HPDE6-E6E7 (cell line): ENCODE results near the gene SPATA17.
"Not testable (repeated sequence)": the region's sequence is repeated elsewhere in the genome, so short reads cannot be mapped to it uniquely, and the experiment has no call there.

Source experiments
- DNase-seq: peaks from one replicate; pipeline ENCODE4 v3.0.0; 2011; ENCODE audit warnings: missing footprints; ENCODE audit errors: extremely low spot score

SPATA17 gene, protein sequence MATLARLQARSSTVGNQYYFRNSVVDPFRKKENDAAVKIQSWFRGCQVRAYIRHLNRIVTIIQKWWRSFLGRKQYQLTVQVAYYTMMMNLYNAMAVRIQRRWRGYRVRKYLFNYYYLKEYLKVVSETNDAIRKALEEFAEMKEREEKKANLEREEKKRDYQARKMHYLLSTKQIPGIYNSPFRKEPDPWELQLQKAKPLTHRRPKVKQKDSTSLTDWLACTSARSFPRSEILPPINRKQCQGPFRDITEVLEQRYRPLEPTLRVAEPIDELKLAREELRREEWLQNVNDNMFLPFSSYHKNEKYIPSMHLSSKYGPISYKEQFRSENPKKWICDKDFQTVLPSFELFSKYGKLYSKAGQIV

DNA sequence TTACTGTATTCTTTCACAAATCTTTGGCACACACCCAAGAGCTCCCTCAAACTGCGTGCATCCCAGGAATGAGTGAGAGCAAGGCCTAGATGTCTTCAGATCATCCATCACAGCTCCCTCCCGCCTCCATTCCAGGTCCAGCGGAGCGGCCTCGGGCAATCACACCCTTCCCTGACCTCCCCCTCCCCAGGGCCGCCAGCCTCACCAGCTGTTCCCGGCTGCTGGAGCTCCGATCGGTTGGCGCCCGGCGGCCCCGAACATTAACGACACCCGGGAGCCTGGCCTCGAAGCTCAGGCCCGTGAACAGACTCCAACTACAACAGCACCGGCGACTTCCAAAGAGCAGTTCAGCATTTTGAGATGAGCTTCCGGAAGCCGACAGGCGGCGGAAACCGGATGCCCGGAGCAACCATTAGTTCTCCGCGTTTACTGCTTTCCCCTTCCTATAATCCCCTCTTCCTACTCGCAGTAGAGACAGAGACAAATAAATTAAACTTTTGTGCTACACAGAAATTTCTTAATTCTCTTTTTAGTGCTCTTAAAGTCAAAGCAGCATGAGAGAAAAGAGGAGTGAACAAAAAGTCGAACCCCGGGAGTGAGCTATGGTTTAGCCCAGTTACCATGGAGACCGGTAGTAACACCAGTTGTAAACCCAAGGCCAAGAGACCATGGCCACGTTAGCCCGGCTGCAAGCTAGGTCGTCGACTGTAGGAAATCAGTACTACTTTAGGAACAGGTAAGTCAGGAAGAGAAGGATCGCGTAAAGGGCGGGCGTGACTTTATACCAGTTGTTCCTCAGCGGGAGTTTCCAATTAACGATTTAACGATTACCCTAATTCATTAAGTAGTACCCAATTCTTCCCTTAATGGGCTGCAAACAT lies at the start of gene SPATA17, which contains the start of gene GPATCH2:
Gene SPATA17 (plus strand): TSS at position 634 of the 881 bp plus-strand sequence. CDS start 35 bp downstream, at position 669.
Gene GPATCH2 (minus strand): TSS at position 380 of the 881 bp plus-strand sequence. CDS start 119 bp downstream, at position 261.
- peak; percentile 84 for DNase-seq

GRCh38 chr1:217584286-217584811 lies 46.8 kb upstream of the SPATA17 start:
- DNase-seq: not testable (repeated sequence)

- DNase-seq: no peak
Observed at GRCh38 chr1:217585577-217585976, 45.6 kb upstream of the SPATA17 start.

DNA sequence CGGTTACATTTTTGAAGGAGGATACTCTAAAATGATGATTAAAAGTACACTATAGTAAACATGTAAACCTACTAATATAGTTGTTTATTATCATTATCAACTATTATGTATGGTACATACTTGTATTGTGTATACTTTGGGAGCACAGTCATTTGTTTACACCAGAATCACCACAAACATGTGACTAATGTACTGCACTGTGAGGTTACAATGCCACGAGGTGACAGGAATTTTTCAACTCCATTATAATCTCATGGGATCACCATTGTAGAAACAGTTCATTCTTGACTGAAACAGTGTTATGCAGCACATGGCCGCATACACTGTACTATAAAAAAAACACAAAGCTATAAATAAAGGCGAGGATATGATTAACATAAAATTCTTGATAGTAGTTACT lies 44.6 kb upstream of the SPATA17 start:
- no peak for DNase-seq

DNA sequence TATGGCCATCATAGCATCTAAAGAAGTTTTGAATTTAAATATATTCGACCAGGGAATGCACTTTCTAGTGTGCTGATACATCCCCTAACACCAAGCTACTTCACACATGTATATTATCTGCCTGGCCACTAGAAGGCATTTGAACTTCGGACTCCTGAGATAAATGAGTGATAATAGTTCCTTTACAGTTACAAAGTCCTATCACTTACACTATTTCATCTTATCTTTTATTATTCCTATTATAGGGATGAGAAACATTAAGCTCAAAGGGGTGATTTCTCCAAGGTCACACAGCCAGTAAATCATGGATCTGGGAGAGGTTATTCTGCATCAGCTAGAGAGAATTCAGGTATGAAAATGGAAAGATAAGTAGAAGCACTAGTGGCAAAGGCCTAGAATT lies 40.5 kb upstream of the SPATA17 start:
- DNase-seq: no peak

GRCh38 chr1:217599154-217599553 lies 32.0 kb upstream of the SPATA17 start:
- no peak for DNase-seq

DNA sequence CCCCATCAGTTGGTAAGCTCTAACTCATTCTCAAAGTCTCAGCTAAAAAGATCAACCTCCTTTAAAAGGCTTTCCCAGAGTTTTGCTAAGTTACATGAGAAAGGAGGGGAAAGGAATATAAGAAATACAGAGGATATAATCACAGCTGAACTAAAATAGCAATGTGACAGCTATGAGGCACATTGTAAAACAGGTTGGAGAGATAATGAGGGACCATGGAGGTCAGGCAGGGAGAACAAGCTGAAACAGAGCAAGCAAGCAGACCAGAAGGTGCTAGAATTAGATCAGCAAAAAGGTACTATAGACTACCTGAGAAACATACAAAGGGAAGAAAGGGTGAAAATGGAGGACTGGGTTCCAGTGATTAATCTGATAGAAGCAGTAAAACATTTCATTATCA lies 28.8 kb upstream of the SPATA17 start:
- no peak for DNase-seq

DNA sequence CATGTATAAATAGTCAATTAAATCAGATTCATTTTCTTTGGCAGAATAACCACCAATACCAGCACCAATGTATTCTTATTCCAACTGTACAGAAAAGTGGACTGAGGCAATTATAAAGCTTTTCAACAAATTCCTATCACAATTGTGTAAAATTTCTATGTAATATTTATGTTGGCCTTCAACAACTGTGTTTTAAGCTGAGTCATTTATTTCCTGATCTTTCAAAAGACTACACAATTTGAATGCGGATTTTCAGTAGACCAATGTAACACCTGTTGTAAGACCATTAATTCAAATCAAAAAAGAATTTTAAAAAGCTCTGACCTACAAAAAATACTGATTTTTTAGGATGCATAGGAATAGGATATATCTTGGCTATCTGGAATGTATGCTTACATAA lies 25.8 kb upstream of the SPATA17 start:
- no peak for DNase-seq

DNA sequence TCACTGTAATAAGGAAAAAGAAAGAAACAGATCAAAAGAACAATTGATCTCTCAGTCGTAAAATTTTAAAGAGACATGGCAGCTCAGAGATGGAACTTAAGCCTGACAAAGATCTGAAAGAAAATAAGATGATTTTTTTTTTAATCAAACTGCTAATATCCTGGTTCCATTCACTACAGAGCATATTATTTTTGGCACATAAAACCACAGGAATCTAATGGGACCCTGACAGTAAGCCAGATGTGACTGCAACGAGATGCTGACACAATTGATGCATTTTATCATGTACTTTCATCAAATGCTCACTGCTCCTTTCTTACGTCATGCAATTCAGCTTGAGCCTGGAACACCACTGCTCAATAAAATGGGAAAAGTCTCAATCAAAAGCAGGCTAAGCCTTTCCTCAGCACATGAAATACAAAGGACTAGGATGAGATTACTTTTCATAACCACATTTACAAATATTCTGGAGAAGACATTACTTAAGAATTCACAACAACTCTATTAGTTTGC lies 16.9 kb upstream of the SPATA17 start:
- no peak for DNase-seq

DNA sequence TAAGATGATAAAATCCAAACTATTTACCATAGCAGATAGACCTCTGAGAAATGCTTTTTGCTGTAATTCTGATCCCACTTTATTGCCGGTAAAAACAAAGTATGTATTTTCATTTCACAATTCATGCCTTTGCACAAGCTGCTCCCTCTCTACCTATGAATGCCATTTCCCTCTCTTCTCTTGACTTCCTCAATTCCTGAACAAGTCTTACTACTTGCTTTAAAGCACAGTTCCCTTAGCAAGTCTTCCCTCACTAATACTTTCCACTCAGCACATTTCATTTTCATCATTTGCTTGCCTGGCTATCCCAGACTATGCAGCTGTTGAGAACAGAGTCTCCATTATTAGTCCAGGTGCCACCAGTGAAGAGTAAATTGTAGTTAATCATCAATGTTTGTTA lies 14.0 kb upstream of the SPATA17 start:
- DNase-seq: no peak

GRCh38 chr1:217620814-217621213 lies 10.3 kb upstream of the SPATA17 start:
- DNase-seq: no peak

DNA sequence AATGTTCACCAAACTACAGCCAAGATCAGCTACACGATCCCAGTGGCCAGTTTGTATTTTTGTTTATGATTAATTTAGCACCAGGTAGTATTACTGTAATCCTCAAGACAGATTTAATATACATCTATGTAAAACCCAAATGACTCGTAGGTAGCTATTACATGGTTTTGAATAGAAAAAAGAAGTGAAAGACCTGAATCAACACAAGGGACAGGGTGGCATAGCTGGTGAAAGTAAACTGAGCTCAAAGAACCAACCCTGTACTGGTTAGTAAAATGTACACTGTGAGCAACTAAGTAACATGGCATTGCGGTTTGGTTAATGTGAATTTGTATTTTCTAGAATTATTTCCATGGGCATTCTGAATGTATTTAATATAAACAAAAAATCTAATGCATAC lies 9.1 kb upstream of the SPATA17 start:
- no peak for DNase-seq

- no peak for DNase-seq
Observed at GRCh38 chr1:217626321-217626720, 4.8 kb upstream of the SPATA17 start.

DNA sequence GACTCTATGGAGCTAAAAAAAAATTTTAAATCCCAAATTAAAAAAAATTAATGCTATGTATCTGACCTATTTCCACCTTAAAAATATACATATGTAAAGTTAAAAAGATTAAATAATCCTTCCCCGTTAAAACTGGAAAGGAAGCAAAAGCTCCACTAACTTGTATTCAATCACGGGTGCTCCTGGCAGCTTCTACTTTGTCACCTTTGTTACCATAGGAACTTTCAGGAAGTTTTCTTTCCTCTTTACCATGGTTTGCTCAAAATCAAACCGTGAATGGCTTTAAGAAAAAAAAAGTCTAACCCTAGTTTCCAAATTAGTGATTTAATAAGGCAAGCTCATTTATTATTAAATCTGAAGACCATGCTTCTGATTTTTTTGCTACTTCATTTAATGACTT lies 3.7 kb upstream of the SPATA17 start:
- no peak for DNase-seq

- DNase-seq: no peak
Observed at GRCh38 chr1:217642455-217642854, 11.3 kb downstream of the SPATA17 start.

DNA sequence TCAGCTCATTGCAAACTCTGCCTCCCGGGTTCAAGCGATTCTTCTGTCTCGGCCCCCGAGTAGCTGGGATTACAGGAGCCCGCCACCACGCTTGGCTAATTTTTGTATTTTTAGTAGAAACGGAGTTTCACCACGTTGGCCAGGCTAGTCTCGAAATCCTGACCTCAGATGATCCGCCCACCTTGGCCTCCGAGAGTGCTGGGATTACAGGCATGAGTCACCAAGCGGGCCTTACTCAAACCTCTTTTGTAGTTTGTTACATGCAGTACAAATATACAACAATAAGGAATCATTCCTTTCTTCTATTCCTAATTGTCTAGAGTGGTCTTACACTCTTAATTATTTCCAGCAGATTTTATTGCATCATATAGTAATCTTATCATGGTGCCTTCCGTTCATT lies 16.6 kb downstream of the SPATA17 start:
- DNase-seq: no peak

- DNase-seq: no peak
Observed at GRCh38 chr1:217650674-217651073, 19.5 kb downstream of the SPATA17 start.

DNA sequence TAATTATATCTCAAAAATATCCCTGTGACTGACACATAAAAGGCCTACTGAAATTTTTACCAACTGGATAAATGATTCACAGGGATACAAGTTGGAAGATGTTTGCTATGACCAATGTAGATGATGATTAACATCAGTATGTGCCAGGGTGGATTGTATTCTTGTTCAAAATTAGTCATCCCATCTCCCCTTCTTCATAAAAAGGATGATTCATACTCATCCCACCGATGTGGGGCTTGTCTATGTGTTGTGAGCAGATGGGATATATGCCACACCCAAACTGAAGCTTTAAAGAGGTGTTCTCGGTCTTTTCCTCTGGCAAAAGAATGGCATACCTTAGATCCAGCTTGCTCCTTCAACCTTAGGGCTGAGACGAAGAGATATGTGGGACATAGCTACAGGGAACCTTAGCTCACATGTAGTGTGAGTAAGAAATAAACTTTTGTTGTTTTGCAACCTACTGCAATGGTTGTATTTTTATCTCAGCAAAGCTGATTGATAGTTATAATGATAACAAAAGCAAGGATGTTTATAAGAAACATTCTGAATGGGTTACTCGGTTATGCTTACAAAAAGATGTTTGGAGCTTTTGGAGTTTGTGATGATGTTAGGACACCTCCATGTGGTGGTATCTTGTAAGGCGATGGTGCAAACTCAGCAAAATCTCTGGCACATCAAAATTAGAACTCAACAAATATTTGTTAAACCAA lies 29.4 kb downstream of the SPATA17 start:
- peak; percentile 82 for DNase-seq

- DNase-seq: no peak
Observed at GRCh38 chr1:217661407-217661806, 30.3 kb downstream of the SPATA17 start.

DNA sequence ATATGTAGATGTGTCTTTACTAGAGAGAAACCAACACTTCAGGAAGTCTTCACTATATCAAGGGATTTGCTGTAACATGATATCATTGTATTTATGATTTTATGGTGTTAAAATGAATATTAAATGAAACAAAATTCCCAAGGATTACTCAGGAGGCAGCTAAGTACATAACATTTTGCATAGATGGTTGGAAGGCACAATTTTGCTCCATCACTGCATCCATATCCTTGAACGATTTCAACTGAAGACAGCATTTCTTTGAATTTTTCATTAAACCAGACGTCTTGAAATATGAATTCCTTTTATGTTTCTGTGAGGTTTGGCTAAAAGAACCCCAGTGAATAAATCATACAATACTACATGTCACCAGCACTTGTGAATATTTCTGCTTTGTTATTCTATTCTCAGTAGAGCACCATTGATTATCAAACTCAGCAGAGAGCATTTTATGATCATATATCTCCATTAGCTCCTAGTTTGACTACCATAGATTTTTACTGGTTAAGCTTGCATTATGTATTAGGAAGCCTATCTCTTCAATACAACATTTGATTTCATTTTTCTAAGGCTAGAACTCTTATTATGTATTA lies 37.3 kb downstream of the SPATA17 start:
- DNase-seq: no peak

- no peak for DNase-seq
Observed at GRCh38 chr1:217673387-217673786, 42.2 kb downstream of the SPATA17 start.
